ENCODE results near the gene GP9. TPM values are rescaled to one million over a fixed set of nuclear protein-coding genes. Genes with fewer than 3 reads are reported as not detected.
A peak's percentile ranks its signal among the peaks of the same experiment; 100 is the strongest.

Gene GP9
- total and polyA plus RNA-seq, 2 donors from 2014 or later: 0.49 TPM; not detected in 1

GRCh38 chr3:129045675-129046036 lies 14.9 kb upstream of the GP9 start:
- intact Hi-C loops (cut with DNase I): no loop called here
- FAIRE-seq (no peak), DNase-seq (peak in 3 of 5 donors; percentile 46 to 54 (median 48))
- H3K27me3 ChIP-seq (ENCODE audit: control insufficient read depth, insufficient read depth, low read length): no peaks in the 10 kb centered on the region
- peaks cover 0 to 3% (median 0%) of the 10 kb centered on the region in 3 donors for H3K9me3 ChIP-seq (ENCODE audit: control insufficient read depth in 2 of 3, insufficient read depth in 1 of 3, low read length in 3 of 3)
- H3K27ac ChIP-seq (ENCODE audit: low read depth in 2 of 2, low read length in 2 of 2): no peak overlapping the region
- peaks cover 0 to 3% (median 0%) of the 10 kb centered on the region in 3 donors for H3K4me1 ChIP-seq (ENCODE audit: control insufficient read depth in 2 of 3, insufficient read depth in 2 of 3, low read depth in 1 of 3, low read length in 3 of 3)
- no peak overlapping the region for H3K9ac ChIP-seq (ENCODE audit: low read length in 3 of 3)
- TF ChIP-seq CTCF (IDR thresholded peaks at IDR 0.05; ENCODE audit: borderline replicate concordance, extremely low read depth, insufficient read depth): no peak
- peak overlapping the region in 1 of 3 donors; percentile 29 for H3K4me3 ChIP-seq (ENCODE audit: low read length in 3 of 3)
- no peaks in the 10 kb centered on the region for H3K36me3 ChIP-seq (ENCODE audit: control insufficient read depth in 2 of 3, insufficient read depth in 3 of 3, low read length in 3 of 3)

- Histone ChIP-seq H3K9ac (ENCODE audit: low read length in 3 of 3) (no peak overlapping the region), H3K9me3 (ENCODE audit: control insufficient read depth in 2 of 3, insufficient read depth in 1 of 3, low read length in 3 of 3) (peaks cover 0 to 3% (median 0%) of the 10 kb centered on the region in 3 donors), H3K27me3 (ENCODE audit: control insufficient read depth, insufficient read depth, low read length) (no peaks in the 10 kb centered on the region), H3K4me1 (ENCODE audit: control insufficient read depth in 2 of 3, insufficient read depth in 2 of 3, low read depth in 1 of 3, low read length in 3 of 3) (peaks cover 0 to 3% (median 0%) of the 10 kb centered on the region in 3 donors), H3K27ac (ENCODE audit: low read depth in 2 of 2, low read length in 2 of 2) (no peak overlapping the region), H3K4me3 (ENCODE audit: low read length in 3 of 3) (peak overlapping the region in 1 of 3 donors; percentile 29), H3K36me3 (ENCODE audit: control insufficient read depth in 2 of 3, insufficient read depth in 3 of 3, low read length in 3 of 3) (no peaks in the 10 kb centered on the region)
- peak in 1 of 5 donors; percentile 43 for DNase-seq
- TF ChIP-seq CTCF (IDR thresholded peaks at IDR 0.05; ENCODE audit: borderline replicate concordance, extremely low read depth, insufficient read depth): no peak
- no peak for FAIRE-seq
- intact Hi-C loops (cut with DNase I): no loop called here
Measured at GRCh38 chr3:129046037-129046731, 14.4 kb upstream of the GP9 start.

GRCh38 chr3:129046732-129047552 lies 13.6 kb upstream of the GP9 start:
- peaks cover 0 to 3% (median 0%) of the 10 kb centered on the region in 3 donors for H3K9me3 ChIP-seq (ENCODE audit: control insufficient read depth in 2 of 3, insufficient read depth in 1 of 3, low read length in 3 of 3)
- intact Hi-C loops (cut with DNase I): no loop called here
- no peak overlapping the region for H3K27ac ChIP-seq (ENCODE audit: low read depth in 2 of 2, low read length in 2 of 2)
- no peak overlapping the region for H3K9ac ChIP-seq (ENCODE audit: low read length in 3 of 3)
- no peak for FAIRE-seq
- no peaks in the 10 kb centered on the region for H3K36me3 ChIP-seq (ENCODE audit: control insufficient read depth in 2 of 3, insufficient read depth in 3 of 3, low read length in 3 of 3)
- peaks cover 0 to 5% (median 4%) of the 10 kb centered on the region in 3 donors for H3K4me1 ChIP-seq (ENCODE audit: control insufficient read depth in 2 of 3, insufficient read depth in 2 of 3, low read depth in 1 of 3, low read length in 3 of 3)
- no peak for TF ChIP-seq CTCF (IDR thresholded peaks at IDR 0.05; ENCODE audit: borderline replicate concordance, extremely low read depth, insufficient read depth)
- no peaks in the 10 kb centered on the region for H3K27me3 ChIP-seq (ENCODE audit: control insufficient read depth, insufficient read depth, low read length)
- H3K4me3 ChIP-seq (ENCODE audit: low read length in 3 of 3): no peak overlapping the region
- no peak for DNase-seq

Data from kidney (tissue), 14 donors.